IPS DF 6.9 (cell line): ENCODE measurements around the gene TSPAN9.

ENCODE experiments used
- DNase-seq: peaks from one replicate; pipeline ENCODE4 v3.0.0-alpha.2; 2013; ENCODE audit warnings: low read depth, low spot score
- H3K27ac ChIP-seq: one replicate; pipeline ENCODE4 v1.5.1; 2013; ENCODE audit warnings: low read length, control low read depth
- H3K27me3 ChIP-seq: 2 replicates; pipeline ENCODE4 v1.6.1; 2013; ENCODE audit warnings: mild to moderate bottlenecking, low read length; ENCODE audit not compliant: control insufficient read depth, insufficient read depth
- H3K36me3 ChIP-seq: 2 replicates; pipeline ENCODE4 v1.6.1; 2013; ENCODE audit warnings: low read length; ENCODE audit not compliant: control insufficient read depth, insufficient read depth
- H3K4me1 ChIP-seq: 2 replicates; pipeline ENCODE4 v1.6.1; 2013; ENCODE audit warnings: low read length; ENCODE audit not compliant: control insufficient read depth, insufficient read depth
- H3K4me3 ChIP-seq: 2 replicates; pipeline ENCODE4 v1.5.1; 2013; ENCODE audit warnings: mild to moderate bottlenecking, low read length
- H3K9me3 ChIP-seq: 2 replicates; pipeline ENCODE4 v1.6.1; 2013; ENCODE audit warnings: low read length, inconsistent platforms; ENCODE audit not compliant: control insufficient read depth, insufficient read depth
- WGBS: extraction: QIAGEN DNeasy Blood & Tissue Kit; methylation state at CpG from one replicate; pipeline ENCODE4 v1.1.7; 2013; ENCODE audit warnings: mixed read lengths, missing lambda C conversion rate; ENCODE audit not compliant: insufficient read length, insufficient coverage; 5-methylcytosine and 5-hydroxymethylcytosine counted together

Gene TSPAN9

DNA sequence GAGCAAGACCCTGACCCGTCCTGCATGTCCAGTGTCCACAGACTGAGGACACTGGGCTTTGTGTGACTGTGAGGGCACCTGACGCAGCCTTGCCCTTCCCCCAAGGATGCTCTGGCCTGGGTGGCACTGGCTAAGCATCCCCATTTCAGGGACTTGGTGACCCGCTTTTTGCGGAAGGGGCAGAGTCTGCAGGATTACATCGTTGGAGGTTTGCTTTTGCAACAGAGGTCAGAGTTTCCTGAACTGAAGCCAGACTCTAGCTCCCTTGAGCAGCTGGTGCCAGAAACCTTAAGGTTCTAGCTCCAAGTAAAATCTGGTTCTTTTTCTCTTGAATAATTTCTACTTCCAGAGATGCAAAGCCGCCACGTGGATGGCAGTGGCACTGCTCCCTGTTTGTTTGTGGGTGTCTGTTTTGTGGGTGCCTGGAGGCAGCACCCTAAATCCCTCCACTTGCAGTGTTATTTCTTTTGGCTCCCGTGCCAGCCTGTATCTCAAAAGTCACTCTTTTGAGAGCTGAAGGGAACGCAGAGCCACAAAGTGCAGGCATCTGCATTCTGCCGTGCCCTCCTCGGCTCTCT is 184.7 kb downstream of the TSPAN9 start:
- no peaks in the 10 kb centered on the region for H3K9me3 ChIP-seq
- no peak overlapping the region for H3K4me3 ChIP-seq
- no peaks in the 10 kb centered on the region for H3K4me1 ChIP-seq
- no peaks in the 10 kb centered on the region for H3K36me3 ChIP-seq
- H3K27me3 ChIP-seq: no peaks in the 10 kb centered on the region
- no CpG with 5 or more reads among the region's 11 CpGs for WGBS
- DNase-seq: no peak
- H3K27ac ChIP-seq: no peak overlapping the region

DNA sequence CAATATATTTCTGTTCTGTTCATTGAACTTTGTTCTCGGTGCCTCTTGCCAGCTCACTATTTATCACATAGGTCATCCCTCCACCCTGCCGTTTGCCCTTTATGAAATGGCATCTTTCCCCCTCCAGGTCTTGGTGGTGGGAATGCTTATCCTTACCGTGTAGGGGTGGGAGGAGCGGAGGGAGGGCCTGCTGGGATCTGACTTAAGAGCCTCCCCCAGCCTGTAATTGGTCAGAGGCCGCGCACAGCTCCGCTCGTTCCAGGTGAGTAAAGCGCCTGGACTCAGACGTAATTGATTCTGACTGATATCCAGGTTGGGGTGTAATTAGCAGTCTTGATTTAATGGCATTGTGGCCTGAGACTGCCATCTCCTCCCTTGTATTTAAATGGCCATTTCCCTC is 185.3 kb downstream of the TSPAN9 start:
- Histone ChIP-seq H3K4me3 (no peak overlapping the region), H3K27ac (no peak overlapping the region), H3K27me3 (no peaks in the 10 kb centered on the region), H3K4me1 (no peaks in the 10 kb centered on the region), H3K9me3 (no peaks in the 10 kb centered on the region), H3K36me3 (no peaks in the 10 kb centered on the region)
- no CpG with 5 or more reads among the region's 10 CpGs for whole genome bisulfite sequencing
- no peak for DNase-seq

DNA sequence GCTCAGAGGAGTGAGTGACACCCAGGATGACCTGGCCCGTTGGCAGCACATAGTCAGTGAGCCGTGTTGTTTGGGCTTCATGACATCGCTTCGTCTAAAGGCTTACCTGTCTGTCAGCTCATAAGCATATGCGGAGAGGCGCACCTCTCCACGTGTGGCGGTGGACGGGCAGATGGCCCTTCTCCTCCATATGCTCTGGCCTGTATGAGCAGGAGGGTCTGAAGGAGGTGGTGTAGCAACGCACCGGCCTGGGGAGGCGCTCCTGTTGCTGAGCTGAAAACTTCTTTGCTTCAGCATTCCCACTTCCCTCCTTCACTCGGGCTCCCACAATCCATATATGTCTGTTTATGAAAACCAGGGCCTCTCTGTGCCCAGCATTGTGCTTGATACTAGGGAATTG is 186.1 kb downstream of the TSPAN9 start:
- no CpG with 5 or more reads among the region's 13 CpGs for WGBS

DNA sequence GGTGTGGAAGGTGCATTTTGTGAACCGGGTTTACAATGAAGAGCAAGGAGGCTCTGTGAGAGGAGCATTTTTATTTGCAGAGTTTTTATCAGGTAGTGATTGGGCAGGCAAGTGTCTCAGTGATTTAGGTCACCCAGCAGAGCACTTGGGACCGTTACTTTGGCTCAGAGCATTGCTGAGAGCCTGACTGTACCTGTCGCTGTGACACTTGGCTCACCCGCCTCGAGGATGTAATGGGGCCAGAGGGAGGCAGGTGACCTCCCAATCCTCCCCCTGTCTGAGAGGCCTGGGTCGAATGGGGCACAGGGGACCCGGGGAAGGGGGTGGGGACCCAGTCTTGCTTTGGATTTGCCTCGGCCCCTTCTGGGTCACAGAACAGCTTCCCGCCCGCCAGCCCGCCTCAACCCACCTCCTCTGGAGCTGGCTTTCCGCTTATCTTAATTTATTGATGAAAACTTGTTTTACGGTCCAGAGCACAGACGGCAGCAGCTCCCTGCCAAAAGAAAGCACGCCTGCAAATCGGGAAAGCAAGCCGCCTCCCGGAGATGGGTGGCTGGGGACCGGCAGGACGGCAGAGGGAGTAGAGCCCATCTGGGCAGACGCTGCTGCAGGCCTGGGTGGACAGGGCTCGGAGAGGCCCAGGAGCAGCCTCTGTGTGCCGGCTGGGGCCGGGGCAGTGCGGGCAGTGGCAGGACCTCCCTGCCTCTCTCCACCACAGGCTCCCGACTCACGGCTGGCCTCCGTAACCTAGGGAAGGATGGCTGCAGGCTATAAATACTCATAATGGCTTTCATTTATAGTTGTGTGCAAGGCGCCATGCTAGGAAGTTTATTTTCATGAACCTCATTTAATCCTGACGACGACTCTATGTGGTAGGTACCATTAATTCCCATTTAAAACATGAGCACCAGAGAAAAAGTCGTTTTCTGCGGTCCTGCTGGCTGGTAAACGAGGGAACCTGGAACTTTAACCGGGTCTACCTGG is 187.1 kb downstream of the TSPAN9 start:
- no peak for DNase-seq
- Histone ChIP-seq H3K4me1 (no peaks in the 10 kb centered on the region), H3K27ac (no peak overlapping the region), H3K9me3 (no peaks in the 10 kb centered on the region), H3K27me3 (no peaks in the 10 kb centered on the region), H3K4me3 (no peak overlapping the region), H3K36me3 (no peaks in the 10 kb centered on the region)
- no CpG with 5 or more reads among the region's 35 CpGs for WGBS

More for the DNA sequence above, 186.1 kb downstream of the TSPAN9 start:
- Histone ChIP-seq H3K4me1 (no peaks in the 10 kb centered on the region), H3K4me3 (no peak overlapping the region), H3K9me3 (no peaks in the 10 kb centered on the region), H3K36me3 (no peaks in the 10 kb centered on the region), H3K27me3 (no peaks in the 10 kb centered on the region), H3K27ac (no peak overlapping the region)
- DNase-seq: no peak

DNA sequence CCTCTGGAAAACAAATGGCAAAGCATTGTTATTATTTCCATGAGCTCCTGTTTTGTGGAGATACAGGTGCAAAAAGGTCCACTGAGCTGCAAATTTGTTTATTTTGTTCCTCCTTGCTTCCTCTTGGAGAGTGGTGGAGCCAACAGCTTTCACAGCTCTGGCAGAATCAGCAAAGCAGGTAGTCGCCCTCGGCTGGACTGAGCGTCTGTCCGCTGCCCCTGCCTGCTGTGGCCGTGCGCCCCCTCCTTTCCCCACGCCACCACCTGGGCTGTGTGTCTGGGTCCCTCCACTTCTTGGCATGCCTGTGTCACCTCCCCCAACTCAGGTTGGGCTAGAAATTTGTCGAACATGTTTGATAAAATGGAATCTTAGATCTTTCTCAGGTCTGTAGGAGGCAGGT is 188.2 kb downstream of the TSPAN9 start:
- Histone ChIP-seq H3K9me3 (no peaks in the 10 kb centered on the region), H3K27me3 (no peaks in the 10 kb centered on the region), H3K4me1 (no peaks in the 10 kb centered on the region), H3K4me3 (no peak overlapping the region), H3K27ac (no peak overlapping the region), H3K36me3 (no peaks in the 10 kb centered on the region)
- no CpG with 5 or more reads among the region's 8 CpGs for WGBS
- DNase-seq: no peak

DNA sequence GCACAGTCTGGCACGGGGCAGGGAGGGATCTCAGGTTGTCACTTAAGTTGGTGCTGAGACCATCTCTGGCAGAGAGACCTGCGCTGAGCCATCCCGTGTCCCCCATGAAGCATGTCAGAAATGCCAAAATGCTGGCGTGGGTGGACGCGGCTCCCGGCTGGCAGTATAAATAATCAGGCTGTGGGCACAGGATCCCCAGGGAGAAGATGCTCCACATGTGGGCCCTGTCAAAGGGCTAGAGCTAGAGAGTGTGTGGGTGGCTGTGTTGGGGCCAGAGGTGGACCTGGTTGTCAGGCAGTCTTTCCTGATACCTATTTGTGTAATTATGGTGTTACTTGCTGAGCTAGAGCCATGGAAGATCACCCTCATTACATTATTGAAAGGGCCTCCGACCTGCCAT is 189.5 kb downstream of the TSPAN9 start:
- no CpG with 5 or more reads among the region's 8 CpGs for WGBS
- H3K36me3 ChIP-seq: no peaks in the 10 kb centered on the region
- no peak for DNase-seq
- peaks cover 4% of the 10 kb centered on the region for H3K4me1 ChIP-seq
- H3K27me3 ChIP-seq: no peaks in the 10 kb centered on the region
- no peaks in the 10 kb centered on the region for H3K9me3 ChIP-seq
- no peak overlapping the region for H3K4me3 ChIP-seq
- H3K27ac ChIP-seq: no peak overlapping the region

DNA sequence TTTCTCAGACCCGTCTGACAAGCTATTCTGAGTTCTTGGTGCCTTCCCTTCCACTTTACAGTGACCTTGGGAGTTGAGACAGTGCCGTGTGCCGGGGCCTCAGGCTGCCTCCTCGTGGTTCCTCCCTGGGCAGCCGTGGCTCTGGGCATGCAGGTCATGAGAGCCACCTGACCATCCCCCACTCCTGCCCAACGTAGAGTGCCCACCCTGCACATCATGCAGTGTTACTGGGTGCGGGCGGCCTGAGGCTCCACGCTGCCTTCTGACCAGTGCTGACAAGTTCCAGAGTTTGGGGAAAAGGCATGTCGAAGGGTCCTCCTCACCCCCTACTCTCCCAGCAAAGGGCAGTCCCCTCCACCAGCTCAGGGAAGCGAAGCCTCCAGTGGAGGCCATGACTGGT is 190.5 kb downstream of the TSPAN9 start:
- Histone ChIP-seq H3K36me3 (no peaks in the 10 kb centered on the region), H3K27me3 (no peaks in the 10 kb centered on the region), H3K27ac (no peak overlapping the region), H3K4me1 (peaks cover 4% of the 10 kb centered on the region), H3K9me3 (no peaks in the 10 kb centered on the region), H3K4me3 (no peak overlapping the region)
- DNase-seq: no peak
- no CpG with 5 or more reads among the region's 11 CpGs for WGBS

DNA sequence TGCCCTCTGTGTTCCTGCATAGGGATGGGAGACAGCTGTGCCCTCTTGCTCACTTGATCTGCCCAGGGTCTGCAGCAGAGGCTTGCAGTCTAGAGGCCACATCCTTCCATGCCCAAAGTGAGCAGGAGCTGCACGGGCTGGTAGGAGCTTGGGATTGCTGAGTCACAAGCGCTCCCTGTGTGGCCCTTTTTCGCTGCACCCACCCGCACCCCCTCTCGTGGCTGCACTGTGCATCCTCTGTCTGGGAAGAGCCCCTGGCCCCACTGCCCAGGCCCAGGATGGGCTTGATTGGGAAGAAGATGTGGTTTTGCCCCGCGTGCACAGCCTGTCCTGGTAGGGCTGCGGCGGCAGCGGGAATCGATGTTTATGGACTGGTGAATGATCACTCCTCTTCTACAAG is 192.4 kb downstream of the TSPAN9 start:
- Histone ChIP-seq H3K4me1 (peaks cover 4% of the 10 kb centered on the region), H3K27me3 (no peaks in the 10 kb centered on the region), H3K9me3 (no peaks in the 10 kb centered on the region), H3K36me3 (no peaks in the 10 kb centered on the region), H3K4me3 (no peak overlapping the region), H3K27ac (no peak overlapping the region)
- no CpG with 5 or more reads among the region's 11 CpGs for WGBS
- DNase-seq: no peak

DNA sequence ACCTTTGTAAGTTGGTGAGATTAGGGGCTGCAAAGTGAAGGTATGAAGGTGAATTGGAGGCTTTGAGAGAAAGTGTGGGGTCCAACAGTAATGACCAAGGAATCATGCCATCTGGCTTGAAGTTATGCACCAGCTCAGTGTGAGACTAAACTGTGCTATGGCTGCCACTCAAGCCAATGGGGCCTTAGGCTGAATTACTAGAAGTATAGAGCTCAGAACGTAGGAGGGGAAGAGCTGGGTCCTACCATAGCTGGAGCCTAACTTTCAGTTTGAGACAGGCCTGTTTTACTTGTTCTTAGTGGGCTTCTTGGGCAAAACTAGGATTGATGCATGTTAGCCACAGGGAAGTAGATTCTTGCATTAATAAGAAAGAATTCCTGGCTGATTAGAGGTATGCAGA is 194.0 kb downstream of the TSPAN9 start:
- Histone ChIP-seq H3K4me3 (no peak overlapping the region), H3K4me1 (peaks cover 4% of the 10 kb centered on the region), H3K27me3 (no peaks in the 10 kb centered on the region), H3K9me3 (no peaks in the 10 kb centered on the region), H3K36me3 (no peaks in the 10 kb centered on the region), H3K27ac (no peak overlapping the region)
- no CpG with 5 or more reads among the region's 1 CpG for WGBS
- DNase-seq: no peak

DNA sequence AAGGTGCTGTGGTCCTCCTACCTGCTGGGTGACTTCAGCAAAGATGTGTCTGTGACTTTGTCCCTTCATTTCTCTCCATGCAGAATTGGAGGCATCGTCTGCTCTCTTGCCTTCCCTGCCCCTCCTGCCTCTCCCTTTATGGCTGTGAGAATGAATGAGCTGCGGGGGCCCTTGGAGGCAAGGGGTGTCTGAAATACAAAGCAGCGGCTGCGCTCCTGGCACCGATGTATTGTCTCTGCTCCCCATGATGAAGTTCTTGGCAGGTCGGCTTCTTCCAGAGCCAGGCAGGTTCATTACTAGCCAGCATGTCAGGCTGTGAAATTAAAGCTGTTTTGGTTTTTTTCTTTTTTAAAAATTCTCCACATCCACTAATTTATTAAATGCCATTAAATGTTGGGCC is 194.5 kb downstream of the TSPAN9 start:
- no peaks in the 10 kb centered on the region for H3K27me3 ChIP-seq
- DNase-seq: no peak

More for the DNA sequence above, 194.5 kb downstream of the TSPAN9 start:
- H3K4me1 ChIP-seq: peaks cover 4% of the 10 kb centered on the region
- no peak overlapping the region for H3K27ac ChIP-seq
- WGBS: no CpG with 5 or more reads among the region's 6 CpGs
- H3K9me3 ChIP-seq: no peaks in the 10 kb centered on the region
- H3K4me3 ChIP-seq: no peak overlapping the region
- no peaks in the 10 kb centered on the region for H3K36me3 ChIP-seq
